Measurements from ENCODE around the gene PTPRM. TPM values are rescaled to one million over a fixed set of nuclear protein-coding genes. Genes with fewer than 3 reads are reported as not detected.
A peak's percentile ranks its signal among the peaks of the same experiment; 100 is the strongest.

Gene PTPRM
- total RNA-seq, 1 donor from 2014 or later = 102 TPM

DNA sequence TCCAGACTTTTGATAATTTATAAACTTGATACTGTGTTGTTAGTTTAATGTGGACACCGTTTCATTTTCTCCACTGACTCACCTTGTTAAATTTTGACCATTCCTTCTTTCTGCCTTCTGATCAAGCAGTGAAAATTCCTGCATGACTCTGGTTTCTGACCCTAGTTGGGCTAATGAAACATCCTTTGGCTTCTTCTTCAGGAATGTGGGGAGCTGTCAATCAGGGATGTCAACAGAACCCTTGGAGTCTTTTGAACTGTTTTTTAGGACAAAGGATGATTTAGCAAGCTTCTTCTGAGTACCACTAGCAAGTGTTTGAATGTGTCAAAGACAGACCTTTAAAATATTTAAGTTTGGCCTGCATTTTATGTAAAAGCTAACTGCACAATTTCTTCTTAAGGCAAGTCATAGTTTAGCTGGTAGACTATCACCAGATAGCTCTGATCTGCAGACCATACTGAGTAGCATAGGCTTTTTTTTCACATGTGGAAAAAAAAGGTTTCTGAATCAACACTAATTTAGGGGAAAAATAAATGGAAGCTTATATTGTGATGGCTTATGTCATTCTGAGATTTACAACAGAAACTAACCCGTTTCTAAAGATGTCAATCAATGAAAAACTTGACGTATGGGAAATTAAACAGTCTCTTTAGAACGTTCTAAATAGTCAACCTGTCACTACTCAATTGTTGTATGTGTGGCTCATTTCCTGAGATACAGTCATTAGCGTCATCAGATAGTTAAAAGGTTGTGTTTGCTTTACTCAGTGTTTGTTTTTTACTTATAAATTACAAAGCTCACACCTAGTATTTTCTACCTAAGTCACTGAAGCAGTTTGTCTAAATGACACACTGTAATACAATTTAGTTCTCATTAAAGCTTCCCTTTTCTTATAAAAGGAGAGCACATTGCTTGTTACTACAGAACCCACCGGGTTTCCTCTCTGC, 311.4 kb downstream of the PTPRM start:
- DNase-seq (ENCODE audit: low spot score in 2 of 2) (no peak), FAIRE-seq (no peak)

DNA sequence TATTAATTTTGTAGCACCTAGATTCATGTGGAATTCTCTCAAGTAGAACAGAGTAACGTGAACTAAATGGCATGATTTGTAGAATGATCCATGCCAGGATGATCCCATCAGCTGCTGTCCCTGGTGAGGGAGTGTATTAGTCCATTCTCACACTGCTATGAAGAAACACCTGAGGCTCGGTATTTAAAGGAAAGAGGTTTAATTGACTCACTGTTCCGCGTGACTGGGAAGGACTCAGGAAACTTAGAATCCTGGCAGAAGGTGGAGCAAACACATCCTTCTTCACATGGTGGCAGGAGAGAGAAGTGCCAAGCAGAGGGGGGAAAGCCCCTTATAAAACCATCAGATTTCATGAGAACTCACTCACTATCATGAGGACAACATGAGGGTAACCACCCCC, 312.6 kb downstream of the PTPRM start:
- FAIRE-seq (no peak), DNase-seq (ENCODE audit: low spot score in 2 of 2) (no peak)

DNA sequence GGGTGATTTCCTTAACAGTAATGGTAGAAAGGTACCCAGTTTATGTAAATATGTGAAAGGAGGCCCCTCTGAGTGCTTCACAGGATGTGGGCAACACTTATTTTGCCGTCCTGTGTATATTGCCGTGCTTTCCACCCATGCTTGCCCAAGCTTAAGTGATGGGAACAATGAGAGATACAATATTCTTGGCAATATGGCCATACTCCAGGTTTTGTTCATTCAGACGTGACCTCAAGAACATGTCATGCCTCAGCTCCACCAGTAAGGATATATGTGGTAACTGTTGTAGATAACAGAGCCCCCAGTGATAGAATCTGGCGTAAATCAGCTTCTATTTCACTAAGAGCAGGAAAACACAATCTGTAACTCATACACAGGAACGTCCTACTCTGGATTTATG, 318.7 kb downstream of the PTPRM start:
- DNase-seq (ENCODE audit: low spot score in 2 of 2) (no peak), FAIRE-seq (no peak)

- DNase-seq (ENCODE audit: low spot score in 2 of 2) (no peak), FAIRE-seq (no peak)
Observed at GRCh38 chr18:7886436-7886835, 319.3 kb downstream of the PTPRM start.

- DNase-seq (ENCODE audit: low spot score in 2 of 2) = no peak
- FAIRE-seq = no peak
Observed at GRCh38 chr18:7889515-7889914, 322.4 kb downstream of the PTPRM start.

- FAIRE-seq (no peak), DNase-seq (ENCODE audit: low spot score in 2 of 2) (no peak)
Observed at GRCh38 chr18:7890075-7890474, 323.0 kb downstream of the PTPRM start.

GRCh38 chr18:7892556-7892955, 325.4 kb downstream of the PTPRM start:
- no peak for DNase-seq (ENCODE audit: low spot score in 2 of 2)
- no peak for FAIRE-seq

- no peak for FAIRE-seq
- no peak for DNase-seq (ENCODE audit: low spot score in 2 of 2)
Observed at GRCh38 chr18:7894592-7894991, 327.5 kb downstream of the PTPRM start.

- DNase-seq (ENCODE audit: low spot score in 2 of 2) = no peak
- FAIRE-seq = no peak
Observed at GRCh38 chr18:7895346-7895745, 328.2 kb downstream of the PTPRM start.

DNA sequence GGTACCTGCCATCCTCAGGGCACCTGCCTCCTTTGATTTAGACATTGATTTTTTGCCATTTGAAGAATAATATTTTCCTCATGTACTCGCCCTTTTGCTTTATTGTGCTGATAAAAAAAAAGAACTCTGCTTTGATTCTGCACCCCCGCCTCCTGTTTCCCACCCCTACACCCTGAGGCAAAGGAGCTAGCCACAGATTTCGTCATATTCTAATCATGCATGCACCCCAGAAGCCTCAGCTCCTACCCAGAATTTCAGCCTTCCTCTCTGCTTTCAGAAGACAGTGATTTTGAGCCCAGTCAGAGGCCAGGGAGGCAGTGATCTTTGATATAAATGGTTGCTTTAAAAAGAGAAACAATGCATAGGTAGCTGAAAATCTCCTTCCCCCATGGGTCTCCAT, 329.0 kb downstream of the PTPRM start:
- no peak for FAIRE-seq

DNA sequence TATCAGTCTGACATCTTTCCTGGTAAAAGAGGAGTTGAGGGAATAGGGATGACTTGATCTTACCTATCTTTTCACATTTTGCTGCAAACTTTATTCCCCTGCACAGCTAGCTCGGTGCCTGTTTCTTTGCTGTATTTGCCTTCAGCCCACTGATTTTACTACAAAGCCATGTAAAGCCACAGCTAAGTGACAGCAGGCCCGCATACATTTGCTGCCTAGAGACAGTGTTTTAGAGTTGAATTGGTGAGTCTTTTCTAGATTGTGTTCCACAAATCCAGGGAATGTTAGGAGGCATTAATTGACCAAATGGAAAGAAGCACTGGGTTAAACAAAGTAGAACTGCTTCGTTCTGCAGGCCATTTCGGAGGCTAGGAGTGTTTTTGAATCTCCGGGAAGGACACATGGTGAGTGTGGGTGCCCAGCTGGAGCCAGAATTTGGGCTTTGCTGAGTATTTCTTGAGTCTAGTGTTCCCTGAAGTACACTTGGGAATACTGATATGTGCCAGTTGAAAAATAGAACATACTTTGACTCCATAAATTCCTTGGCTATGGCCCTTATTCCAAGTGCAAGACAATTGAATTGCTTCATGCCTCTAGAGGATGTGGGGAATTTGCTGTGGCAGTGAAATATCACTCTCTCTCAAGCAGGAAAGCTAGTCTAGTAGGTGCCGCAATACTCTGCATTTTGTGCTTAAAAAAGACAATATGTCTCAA, 329.8 kb downstream of the PTPRM start:
- DNase-seq (ENCODE audit: low spot score in 2 of 2) (no peak), FAIRE-seq (no peak)

More for the DNA sequence above, 329.0 kb downstream of the PTPRM start:
- no peak for DNase-seq (ENCODE audit: low spot score in 2 of 2)

- FAIRE-seq = no peak
- no peak for DNase-seq (ENCODE audit: low spot score in 2 of 2)
Observed at GRCh38 chr18:7898181-7898580, 331.1 kb downstream of the PTPRM start.

DNA sequence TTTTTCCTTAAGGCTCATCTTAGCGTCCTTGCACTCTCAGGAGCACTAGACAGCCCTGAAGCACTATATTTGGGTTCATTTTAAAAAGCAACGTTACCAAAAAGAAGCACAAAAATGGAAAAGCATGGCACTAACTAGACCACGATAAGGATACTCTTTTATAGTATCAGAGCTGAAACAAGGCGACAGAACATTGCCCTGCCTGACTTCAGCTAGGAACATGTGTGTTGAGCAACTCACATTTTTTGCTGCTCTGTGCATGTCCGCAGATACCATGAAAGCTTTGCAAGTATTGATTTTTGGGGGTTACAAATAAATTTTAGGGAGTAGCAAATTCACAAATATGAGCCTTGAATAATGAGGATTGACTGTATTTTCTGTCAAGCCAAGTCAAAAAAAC, 332.0 kb downstream of the PTPRM start:
- DNase-seq (ENCODE audit: low spot score in 2 of 2) = no peak
- FAIRE-seq = no peak

DNA sequence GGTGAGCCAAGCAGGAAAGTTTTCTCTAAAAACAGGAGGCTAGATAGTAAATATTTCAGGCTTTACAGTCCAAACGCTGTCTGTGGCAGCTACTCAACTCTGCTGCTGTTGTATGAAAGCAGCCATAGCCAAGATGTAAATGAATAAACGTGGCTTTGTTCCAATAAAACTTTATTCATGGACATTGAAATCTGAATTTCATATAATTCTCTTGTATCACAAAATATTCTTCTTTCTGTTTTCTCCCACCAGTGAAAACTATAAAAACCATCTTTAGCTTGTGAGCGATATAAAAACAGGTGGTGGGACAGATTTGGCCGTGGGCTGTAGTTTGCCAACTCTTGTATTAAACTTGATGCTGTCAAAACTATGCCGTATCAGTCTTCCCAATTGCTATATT, 333.0 kb downstream of the PTPRM start:
- no peak for FAIRE-seq
- DNase-seq (ENCODE audit: low spot score in 2 of 2) = no peak

GRCh38 chr18:7901657-7902056, 334.5 kb downstream of the PTPRM start:
- FAIRE-seq = no peak
- no peak for DNase-seq (ENCODE audit: low spot score in 2 of 2)

DNA sequence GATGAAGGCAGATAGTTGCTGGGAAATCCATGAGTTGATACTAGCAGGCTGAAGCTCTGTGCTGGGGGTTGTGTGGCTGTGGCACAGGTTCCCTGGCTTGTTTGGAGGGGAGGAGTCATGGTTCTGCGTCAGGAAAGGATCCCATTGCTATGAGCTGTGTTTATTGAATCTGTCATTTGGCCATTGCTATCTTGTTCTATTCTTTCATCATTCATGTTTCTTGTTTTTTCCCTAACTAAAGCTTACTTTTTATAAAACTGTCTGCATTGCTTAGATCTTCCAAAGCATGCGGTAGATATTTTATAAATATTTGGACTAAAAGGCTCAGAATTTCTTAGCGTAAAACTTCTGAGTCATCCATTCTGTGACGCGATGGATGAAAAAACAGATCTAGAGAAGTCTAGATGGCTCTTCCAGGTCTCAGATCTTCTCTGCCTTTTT, 335.3 kb downstream of the PTPRM start:
- DNase-seq (ENCODE audit: low spot score in 2 of 2) (peak in 1 of 2 donors; percentile 7), FAIRE-seq (no peak)

- no peak for FAIRE-seq
- DNase-seq (ENCODE audit: low spot score in 2 of 2) = no peak
Observed at GRCh38 chr18:7904529-7904928, 337.4 kb downstream of the PTPRM start.

GRCh38 chr18:7908681-7909299, 341.7 kb downstream of the PTPRM start:
- DNase-seq (ENCODE audit: low spot score in 2 of 2) (no peak), FAIRE-seq (no peak)

GRCh38 chr18:7914834-7915670, 347.9 kb downstream of the PTPRM start:
- FAIRE-seq (no peak), DNase-seq (ENCODE audit: low spot score in 2 of 2) (no peak)

DNA sequence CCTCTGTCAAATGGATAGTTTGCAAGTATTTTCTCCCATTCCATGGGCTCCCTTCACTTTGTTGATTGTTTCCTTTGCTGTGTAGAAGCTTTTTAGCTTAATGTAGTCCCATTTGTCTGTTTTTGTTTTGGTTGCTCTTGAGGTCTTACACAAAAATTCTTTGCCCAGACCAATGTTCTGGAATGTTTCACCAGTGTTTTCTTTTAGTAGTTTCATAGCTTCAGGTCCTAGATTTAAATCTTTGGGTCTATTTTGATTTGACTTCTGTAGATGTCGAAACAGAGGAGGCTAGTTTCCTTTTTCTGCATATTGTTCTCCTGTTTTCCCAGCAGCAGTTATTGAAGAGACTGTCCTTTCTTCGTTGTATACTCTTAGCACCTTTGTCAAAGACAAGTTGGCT, 351.6 kb downstream of the PTPRM start:
- FAIRE-seq = no peak

More for the DNA sequence above, 351.6 kb downstream of the PTPRM start:
- DNase-seq (ENCODE audit: low spot score in 2 of 2) = no peak

Data from frontal cortex (tissue), 4 donors.